GM23338 (cell line): Measurements from ENCODE around the gene TNFRSF11A. TPM values are rescaled to one million over a fixed set of nuclear protein-coding genes. Genes with fewer than 3 reads are reported as not detected.

ENCODE experiments used
- ATAC-seq: fragments of 200-7000 bp; cut with Tn5 transposase; 3 replicates; pipeline ENCODE4 v1.9.1; 2020
- DNase-seq: peaks from one replicate; pipeline ENCODE4 v3.0.0-alpha.2; 2015; ENCODE audit warnings: low spot score
- H2AFZ ChIP-seq: fragments of 200-600 bp; sonication (generic); 2 replicates; pipeline ENCODE4 v1.8.0; 2016; ENCODE audit warnings: antibody characterized with exemption, mild to moderate bottlenecking, moderate library complexity
- H3F3A ChIP-seq: fragments of 200-600 bp; sonication (generic); replicated peaks from 2 replicates; pipeline ENCODE4 v1.8.0; 2017; ENCODE audit warnings: antibody characterized with exemption, mixed run types, low read depth
- H3K27ac ChIP-seq: fragments of 200-600 bp; sonication (generic); 2 replicates; pipeline ENCODE4 v1.6.1; 2016; ENCODE audit warnings: low read depth
- H3K27me3 ChIP-seq: fragments of 200-600 bp; sonication (generic); 2 replicates; pipeline ENCODE4 v1.8.0; 2016; ENCODE audit warnings: mild to moderate bottlenecking, mixed run types, moderate library complexity; ENCODE audit not compliant: insufficient read depth
- H3K36me3 ChIP-seq: fragments of 200-600 bp; sonication (generic); 2 replicates; pipeline ENCODE4 v1.8.0; 2016; ENCODE audit warnings: mild to moderate bottlenecking; ENCODE audit not compliant: insufficient read depth
- H3K4me1 ChIP-seq: fragments of 200-600 bp; sonication (generic); 2 replicates; pipeline ENCODE4 v1.8.0; 2016; ENCODE audit warnings: mild to moderate bottlenecking, moderate library complexity; ENCODE audit not compliant: insufficient read depth
- H3K4me2 ChIP-seq: fragments of 200-600 bp; sonication (generic); 2 replicates; pipeline ENCODE4 v1.7.1; 2017; ENCODE audit warnings: mixed run types
- H3K4me3 ChIP-seq: fragments of 200-600 bp; sonication (generic); 2 replicates; pipeline ENCODE4 v1.6.1; 2016; ENCODE audit warnings: mixed run types
- H3K79me2 ChIP-seq: fragments of 200-600 bp; sonication (generic); replicated peaks from 2 replicates; pipeline ENCODE4 v1.8.0; 2017; ENCODE audit warnings: mild to moderate bottlenecking; ENCODE audit not compliant: insufficient read depth
- H3K9me2 ChIP-seq: fragments of 200-600 bp; sonication (generic); 2 replicates; pipeline ENCODE4 v1.8.0; 2017; ENCODE audit not compliant: insufficient read depth
- H4K20me1 ChIP-seq: fragments of 200-600 bp; sonication (generic); replicated peaks from 2 replicates; pipeline ENCODE4 v1.8.0; 2017; ENCODE audit warnings: mild to moderate bottlenecking; ENCODE audit not compliant: insufficient read depth
- H3K27ac Mint-ChIP-seq: 2 replicates; pipeline ENCODE4 v1.8.0; 2020; ENCODE audit warnings: inconsistent platforms, mild to moderate bottlenecking, moderate library complexity, mixed read lengths
- H3K27me3 Mint-ChIP-seq: 3 replicates; pipeline ENCODE4 v1.8.0; 2022; ENCODE audit warnings: low read depth, mild to moderate bottlenecking, moderate library complexity, mixed read lengths, inconsistent platforms; ENCODE audit not compliant: insufficient read depth, poor library complexity
- H3K36me3 Mint-ChIP-seq: 3 replicates; pipeline ENCODE4 v1.8.0; 2021; ENCODE audit warnings: low read depth, mild to moderate bottlenecking, inconsistent platforms, moderate library complexity, mixed read lengths
- H3K4me1 Mint-ChIP-seq: 3 replicates; pipeline ENCODE4 v1.8.0; 2020; ENCODE audit warnings: mild to moderate bottlenecking, inconsistent platforms, mixed read lengths
- H3K4me3 Mint-ChIP-seq: 3 replicates; pipeline ENCODE4 v1.8.0; 2021; ENCODE audit warnings: moderate library complexity, mild to moderate bottlenecking, inconsistent platforms, mixed read lengths
- H3K9me3 Mint-ChIP-seq: 3 replicates; pipeline ENCODE4 v1.8.0; 2020; ENCODE audit warnings: moderate library complexity, mild to moderate bottlenecking, inconsistent platforms, mixed read lengths
- CREB1 ChIP-seq: fragments of 250-450 bp; sonication (Bioruptor Pico); IDR thresholded peaks from 2 replicates; pipeline ENCODE4 v1.5.0; 2020; ENCODE audit warnings: low read depth, mild to moderate bottlenecking, moderate library complexity
- CTCF ChIP-seq, 2 experiments: fragments of 200-600 bp in 1 of 2; sonication (generic) in 1 of 2; conservative IDR thresholded peaks; 2 replicates each; pipeline versions ENCODE4 v1.5.1 to v1.6.1; 2016 to 2017; ENCODE audit warnings: antibody characterized with exemption in 2 of 2, low read depth in 2 of 2, mild to moderate bottlenecking in 2 of 2, moderate library complexity in 1 of 2
- ETS1 ChIP-seq: IDR thresholded peaks from 2 replicates; pipeline ENCODE4 v1.6.1; 2016; ENCODE audit warnings: antibody characterized with exemption
- EZH2 ChIP-seq: fragments of 200-600 bp; sonication (generic); IDR thresholded peaks from one replicate; pipeline ENCODE4 v1.8.0; 2017; ENCODE audit warnings: antibody characterized with exemption, mild to moderate bottlenecking, low read depth; ENCODE audit not compliant: unreplicated experiment
- EZH2phosphoT487 ChIP-seq: fragments of 200-600 bp; sonication (generic); IDR thresholded peaks from one replicate; pipeline ENCODE4 v1.8.1; 2018; ENCODE audit warnings: antibody characterized with exemption; ENCODE audit not compliant: unreplicated experiment
- JUNB ChIP-seq: IDR thresholded peaks from one replicate; pipeline ENCODE4 v1.6.1; 2016; ENCODE audit warnings: antibody characterized with exemption; ENCODE audit not compliant: unreplicated experiment
- NANOG ChIP-seq: IDR thresholded peaks from 2 replicates; pipeline ENCODE4 v1.6.1; 2016; ENCODE audit warnings: antibody characterized with exemption, borderline replicate concordance
- POLR2AphosphoS5 ChIP-seq: IDR thresholded peaks from 2 replicates; pipeline ENCODE4 v1.6.1; 2016; ENCODE audit warnings: antibody characterized with exemption, low read depth
- REST ChIP-seq: IDR thresholded peaks from one replicate; pipeline ENCODE4 v1.6.1; 2018; ENCODE audit warnings: antibody characterized with exemption; ENCODE audit not compliant: unreplicated experiment
- STAT1 ChIP-seq: IDR thresholded peaks from one replicate; pipeline ENCODE4 v1.6.1; 2016; ENCODE audit warnings: antibody characterized with exemption; ENCODE audit not compliant: unreplicated experiment
- ZNF114 ChIP-seq: fragments of 250-450 bp; sonication (Bioruptor Pico); IDR thresholded peaks from 2 replicates; pipeline ENCODE4 v1.5.0; 2020; ENCODE audit warnings: mild to moderate bottlenecking, moderate library complexity
- ZNF331 ChIP-seq: fragments of 250-450 bp; sonication (Bioruptor Pico); IDR thresholded peaks from 2 replicates; pipeline ENCODE4 v1.5.0; 2020; ENCODE audit warnings: low read depth, mild to moderate bottlenecking, moderate library complexity
- ZNF462 ChIP-seq: fragments of 250-450 bp; sonication (Bioruptor Pico); IDR thresholded peaks from 2 replicates; pipeline ENCODE4 v1.5.0; 2020; ENCODE audit warnings: mild to moderate bottlenecking, moderate library complexity
- polyA plus RNA-seq: library from polyadenylated mRNA; unstranded; fragments of >200 nt; fragmentation: Nextera tagmentation; extraction: Ambion mirVana; gene quantifications from 2 replicates; pipeline ENCODE4 v1.2.1, GENCODE V29; 2016
- total RNA-seq: library from RNA; depleted of rRNA; stranded (reverse); fragments of >200 nt; shearing (Covaris generic); gene quantifications from 2 replicates; pipeline ENCODE4 v1.2.3, GENCODE V29; 2014

Gene TNFRSF11A
- total and polyA plus RNA-seq, 2 experiments from 2014 or later = 3.8 to 7.3 TPM

- Mint-ChIP-seq H3K36me3 (no peaks in the 10 kb centered on the region), H3K4me1 (peaks cover 5% of the 10 kb centered on the region), H3K27ac (no peak overlapping the region), H3K9me3 (no peaks in the 10 kb centered on the region; the same call in 2 of the 3 replicates), H3K4me3 (no peak overlapping the region), H3K27me3 (no peaks in the 10 kb centered on the region)
- ATAC-seq = no peak
- H3K27me3 ChIP-seq = no peaks in the 10 kb centered on the region
- H3K4me2 ChIP-seq = no peak overlapping the region
- H3F3A ChIP-seq = no peaks in the 10 kb centered on the region
- no peak overlapping the region for H3K4me3 ChIP-seq
- no peaks in the 10 kb centered on the region for H4K20me1 ChIP-seq
- 0 out of 2 replicates have a peak, but pooled peaks cover 4% of the 10 kb centered on the region for H3K9me2 ChIP-seq
- peaks cover 2% of the 10 kb centered on the region; the same call in 1 of the 2 replicates for H3K4me1 ChIP-seq
- H3K27ac ChIP-seq = no peak overlapping the region
- no peaks in the 10 kb centered on the region for H3K36me3 ChIP-seq
- H3K79me2 ChIP-seq = no peaks in the 10 kb centered on the region
- DNase-seq = no peak
- TF ChIP-seq ETS1 = no peak
- TF ChIP-seq JUNB = no peak
- TF ChIP-seq EZH2 = no peak
- TF ChIP-seq ZNF331 (CRISPR knock-in tag) = no peak
- no peak for TF ChIP-seq CREB1 (CRISPR knock-in tag)
- no peak for TF ChIP-seq STAT1
- TF ChIP-seq REST = no peak
- TF ChIP-seq ZNF114 = no peak
- no peak for TF ChIP-seq CTCF (conservative IDR thresholded peaks at IDR 0.05; ENCODE audit: low read depth in 2 of 2)
- no peak for TF ChIP-seq ZNF462 (CRISPR knock-in tag)
- TF ChIP-seq NANOG = no peak
- no peak for TF ChIP-seq POLR2AphosphoS5
- TF ChIP-seq EZH2phosphoT487 = no peak
- peak overlapping the region; percentile 30; the same call in 1 of the 2 replicates for H2AFZ ChIP-seq
Measured at GRCh38 chr18:62420151-62420512, 95.0 kb downstream of the TNFRSF11A start.
